ENCODE results near the gene SCN4B. TPM values are rescaled to one million over a fixed set of nuclear protein-coding genes. Genes with fewer than 3 reads are reported as not detected.

SCN4B gene
- total and polyA plus RNA-seq, 2 donors (not counting 3 experiments of a cell fraction or from before 2014, with no cell fraction given): 0.06 to 0.13 TPM

GRCh38 chr11:118164885-118165284 lies 12.3 kb upstream of the SCN4B start:
- no peak for DNase-seq (ENCODE audit: low read depth, low spot score)
- no peak overlapping the region for H3K4me2 ChIP-seq (ENCODE audit: insufficient read depth, low read length)
- FAIRE-seq: no peak
- CTCF ChIA-PET: no interaction called here
- H3K9me3 ChIP-seq (replicated peaks; ENCODE audit: control insufficient read depth, insufficient read depth, low read length): no peaks in the 10 kb centered on the region
- no TSS peak for BruUV-seq (replicated peaks)
- no peak overlapping the region for H3K9ac ChIP-seq (replicated peaks; ENCODE audit: extremely low read depth, insufficient read depth, low read length)
- POLR2A ChIA-PET: no interaction called here
- no peak overlapping the region for H2AFZ ChIP-seq (ENCODE audit: low read depth, low read length)
- no peaks in the 10 kb centered on the region for H3K36me3 ChIP-seq (ENCODE audit: control insufficient read depth in 2 of 2, extremely low read depth in 1 of 2, insufficient read depth in 2 of 2, low read length in 2 of 2)
- no peaks in the 10 kb centered on the region for H3K4me1 ChIP-seq (ENCODE audit: control insufficient read depth, extremely low read depth, insufficient read depth, low read length)
- no peaks in the 10 kb centered on the region for H3K79me2 ChIP-seq (ENCODE audit: control insufficient read depth, insufficient read depth, low read length)
- dilution Hi-C loops (cut with MboI; ENCODE audit: extremely low pct_ligation_motif_present, low sequenced_read_pairs): no loop called here
- H4K20me1 ChIP-seq (replicated peaks; ENCODE audit: control insufficient read depth, extremely low read depth, insufficient read depth, low read length): no peaks in the 10 kb centered on the region
- TF ChIP-seq JUN (IDR thresholded peaks at IDR 0.05; ENCODE audit: borderline replicate concordance, insufficient read depth, insufficient read length, low read depth): no peak
- no peak for TF ChIP-seq POLR2AphosphoS5 (IDR thresholded peaks at IDR 0.05; ENCODE audit: insufficient read depth, low read depth, low read length)
- no peak for TF ChIP-seq CTCF (IDR thresholded peaks at IDR 0.05; ENCODE audit: extremely low read depth in 1 of 2, insufficient read depth in 1 of 2, low read depth in 1 of 2, low read length in 2 of 2)
- TF ChIP-seq FOS (IDR thresholded peaks at IDR 0.05; ENCODE audit: borderline replicate concordance, insufficient read depth, low read length): no peak
- TF ChIP-seq, protein P1, sequence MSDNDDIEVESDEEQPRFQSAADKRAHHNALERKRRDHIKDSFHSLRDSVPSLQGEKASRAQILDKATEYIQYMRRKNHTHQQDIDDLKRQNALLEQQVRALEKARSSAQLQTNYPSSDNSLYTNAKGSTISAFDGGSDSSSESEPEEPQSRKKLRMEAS (IDR thresholded peaks at IDR 0.05; ENCODE audit: insufficient read depth, insufficient read length): no peak
- TF ChIP-seq POLR2A (IDR thresholded peaks at IDR 0.05; ENCODE audit: low read depth, low read length): no peak
- TF ChIP-seq EZH2 (IDR thresholded peaks at IDR 0.05; ENCODE audit: borderline replicate concordance, low read depth, low read length, severe bottlenecking): no peak
- TF ChIP-seq MYC (IDR thresholded peaks at IDR 0.05; ENCODE audit: low read depth, low read length): no peak
- TF ChIP-seq GATA2 (IDR thresholded peaks at IDR 0.05; ENCODE audit: insufficient read depth, insufficient read length, low read depth, low read length): no peak
- H3K27me3 ChIP-seq (ENCODE audit: control insufficient read depth in 2 of 2, insufficient read depth in 2 of 2, low read length in 2 of 2): peaks cover 2 to 21% of the 10 kb centered on the region in 2 experiments
- H3K27ac ChIP-seq (ENCODE audit: insufficient read depth, low read depth, low read length): no peak overlapping the region
- no peak overlapping the region for H3K4me3 ChIP-seq (replicated peaks in 1 of 3; ENCODE audit: insufficient read depth in 1 of 3, low read depth in 1 of 3, low read length in 3 of 3)
- H3K9me1 ChIP-seq (replicated peaks; ENCODE audit: control insufficient read depth, extremely low read depth, insufficient read depth, low read length): no peaks in the 10 kb centered on the region
- intact Hi-C loops (cut with micrococcal nuclease): no loop called here
